B cell (primary cell): ENCODE data around the gene PFKM. TPM values are rescaled to one million over a fixed set of nuclear protein-coding genes. Genes with fewer than 3 reads are reported as not detected.

Source experiments
- ATAC-seq: fragments of 200-7000 bp; cut with Tn5 transposase; one replicate; pipeline ENCODE4 v1.10.0; 2021; ENCODE audit warnings: low read depth, mild to moderate bottlenecking, moderate number of reproducible peaks, moderate library complexity
- CTCF ChIA-PET: fragments of 350-600 bp; sonication (Branson Sonifier 250); formaldehyde crosslinking; loops from one replicate; lab custom pipeline; 2021; ENCODE audit warnings: antibody characterized with exemption, inconsistent platforms; lab: Charles Lee
- POLR2A ChIA-PET: fragments of 350-600 bp; sonication (Branson Sonifier 250); formaldehyde crosslinking; loops from one replicate; lab custom pipeline; 2021; ENCODE audit warnings: antibody characterized with exemption; lab: Charles Lee
- DNase-seq: peaks from one replicate; pipeline ENCODE4 v3.0.0; 2013
- H2AFZ ChIP-seq: 2 replicates; pipeline ENCODE4 v1.6.1; 2012; ENCODE audit warnings: mild to moderate bottlenecking, low read depth, low read length; ENCODE audit not compliant: insufficient read depth, poor library complexity, severe bottlenecking
- H3K27ac ChIP-seq, 2 donors: 1 replicate in 1 of 2; 2 replicates in 1 of 2; pipeline ENCODE4 v1.5.1; 2012 to 2013; ENCODE audit warnings: low read length in 2 of 2, mild to moderate bottlenecking in 2 of 2, moderate library complexity in 1 of 2
- H3K27me3 ChIP-seq, 4 experiments: fragments of 200-600 bp in 1 of 4; sonication (generic) in 1 of 4; replicated peaks in 1 of 4; 1 replicate in 2 of 4; 2 replicates in 2 of 4; pipeline versions ENCODE4 v1.6.1 to v1.7.0; 2013 to 2016; ENCODE audit warnings: low read length in 3 of 4, mild to moderate bottlenecking in 2 of 4, mixed read lengths in 1 of 4, moderate library complexity in 1 of 4; ENCODE audit not compliant: insufficient read depth in 4 of 4, control insufficient read depth in 3 of 4; ENCODE audit errors: control extremely low read depth in 1 of 4
- H3K36me3 ChIP-seq, 2 experiments: replicated peaks in 1 of 2; 1 replicate in 1 of 2; 2 replicates in 1 of 2; pipeline versions ENCODE4 v1.6.1 to v1.7.1; 2013; ENCODE audit warnings: low read length in 1 of 2; ENCODE audit not compliant: insufficient read depth in 2 of 2, control insufficient read depth in 1 of 2; ENCODE audit errors: control extremely low read depth in 1 of 2, extremely low read depth in 1 of 2
- H3K4me1 ChIP-seq, 2 donors: fragments of 200-600 bp in 1 of 2; sonication (generic) in 1 of 2; 1 replicate in 1 of 2; 2 replicates in 1 of 2; pipeline versions ENCODE4 v1.5.1 to v1.6.1; 2013 to 2017; ENCODE audit warnings: low read length in 2 of 2; ENCODE audit not compliant: control insufficient read depth in 2 of 2, insufficient read depth in 2 of 2
- H3K4me2 ChIP-seq: replicated peaks from 2 replicates; pipeline ENCODE3; 2012; ENCODE audit warnings: mild to moderate bottlenecking, low read depth, low read length; ENCODE audit not compliant: poor library complexity, severe bottlenecking
- H3K4me3 ChIP-seq, 5 experiments: fragments of 200-600 bp in 1 of 5; sonication (generic) in 1 of 5; 1 replicate in 3 of 5; 2 replicates in 2 of 5; pipeline versions ENCODE4 v1.5.1 to v1.7.0; 2011 to 2016; ENCODE audit warnings: low read length in 4 of 5, mild to moderate bottlenecking in 4 of 5, low read depth in 2 of 5, control low read depth in 1 of 5, moderate library complexity in 1 of 5; ENCODE audit not compliant: insufficient read depth in 1 of 5; ENCODE audit errors: control extremely low read depth in 1 of 5, extremely low read depth in 1 of 5
- H3K79me2 ChIP-seq: fragments of 200-600 bp; sonication (generic); one replicate; pipeline ENCODE4 v1.6.0; 2016; ENCODE audit warnings: low read length; ENCODE audit not compliant: control insufficient read depth, insufficient read depth
- H3K9ac ChIP-seq: fragments of 200-600 bp; sonication (generic); 2 replicates; pipeline ENCODE4 v1.6.1; 2017; ENCODE audit warnings: mild to moderate bottlenecking, low read length, moderate library complexity
- H3K9me3 ChIP-seq, 3 donors: one replicate each; pipeline versions ENCODE4 v1.6.1 to v1.7.1; 2013; ENCODE audit warnings: low read length in 2 of 3; ENCODE audit not compliant: control insufficient read depth in 2 of 3, insufficient read depth in 1 of 3; ENCODE audit errors: control extremely low read depth in 1 of 3
- H4K20me1 ChIP-seq: 2 replicates; pipeline ENCODE4 v1.6.0; 2012; ENCODE audit warnings: mild to moderate bottlenecking, low read length; ENCODE audit not compliant: insufficient read depth, control insufficient read depth, poor library complexity, severe bottlenecking
- H3K27ac Mint-ChIP-seq: one replicate; pipeline ENCODE4 v1.8.0; 2021; ENCODE audit warnings: mixed read lengths
- H3K27me3 Mint-ChIP-seq: one replicate; pipeline ENCODE4 v1.8.0; 2021; ENCODE audit warnings: mixed read lengths
- H3K4me1 Mint-ChIP-seq: one replicate; pipeline ENCODE4 v1.8.0; 2021; ENCODE audit warnings: mixed read lengths
- H3K4me3 Mint-ChIP-seq: one replicate; pipeline ENCODE4 v1.8.0; 2021; ENCODE audit warnings: mixed read lengths
- H3K9me3 Mint-ChIP-seq: one replicate; pipeline ENCODE4 v1.8.0; 2022; ENCODE audit warnings: mixed read lengths; ENCODE audit not compliant: insufficient read depth
- EZH2 ChIP-seq: IDR thresholded peaks from 2 replicates; pipeline ENCODE4 v1.6.1; 2012; ENCODE audit warnings: borderline replicate concordance, low read depth, mild to moderate bottlenecking, moderate library complexity, low read length; ENCODE audit not compliant: insufficient read depth, poor library complexity, severe bottlenecking
- WGBS: methylation state at CpG from one replicate; pipeline ENCODE4 v1.1.5; 2013; ENCODE audit warnings: missing lambda C conversion rate; ENCODE audit not compliant: insufficient coverage; 5-methylcytosine and 5-hydroxymethylcytosine counted together
- intact Hi-C: fragments of 100-400 bp; cut with micrococcal nuclease; formaldehyde crosslinking; loops from one replicate; pipeline ENCODE4 v1.10.0; 2022
- polyA plus RNA-seq: library from polyadenylated mRNA; depleted of rRNA; stranded (reverse); fragments of >200 nt; gene quantifications from 2 replicates; pipeline ENCODE4 v1.2.3, GENCODE V29; 2012
- total RNA-seq, 2 donors: library from RNA; stranded (reverse); fragments of 120-200 nt in 1 of 2; gene quantifications; 1 replicate in 1 of 2; 2 replicates in 1 of 2; pipeline versions ENCODE4 v1.2.3 to v1.2.4, GENCODE V29; 2013 to 2022
- TF ChIP-seq, protein P1 (sequence below): fragments of 200-600 bp; IDR thresholded peaks from one replicate; pipeline ENCODE4 v1.8.0; 2022; ENCODE audit warnings: antibody characterized with exemption, mild to moderate bottlenecking

Gene PFKM
- total and polyA plus RNA-seq, 2 donors (not counting 1 experiment from before 2014, with no cell fraction given) = 20.3 to 43.0 TPM

DNA sequence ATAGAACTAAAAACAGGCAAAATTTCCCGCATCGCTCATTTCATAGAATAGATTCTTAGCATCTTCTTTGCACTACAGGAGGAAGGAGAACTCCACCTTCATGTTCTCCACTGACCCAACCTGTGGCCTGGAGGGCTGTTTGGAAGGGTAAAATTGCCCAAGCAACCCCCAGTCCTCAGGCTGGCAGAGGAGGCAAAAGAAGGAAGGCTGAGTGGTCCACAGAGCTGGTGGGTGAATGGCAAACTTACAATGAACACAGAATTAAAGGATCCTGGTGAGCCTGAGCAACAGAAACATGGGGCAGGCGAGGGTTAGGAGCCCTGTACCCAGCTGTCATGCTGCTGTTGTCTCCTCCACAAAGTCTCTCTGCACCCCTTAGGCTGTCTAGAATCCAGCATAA lies 38.3 kb upstream of the PFKM start:
- intact Hi-C loops = no loop called here
- ChIA-PET CTCF (interaction anchor here (1.1 kb wide), 1 partner anchor 538 kb away, joined by 3 read pairs; no protein-coding TSS in a partner anchor), POLR2A (no interaction called here)
- H3K27me3 Mint-ChIP-seq = no peaks in the 10 kb centered on the region
- Histone ChIP-seq H3K36me3 (peaks cover 5 to 45% of the 10 kb centered on the region in 2 experiments), H3K27ac (no peak overlapping the region), H3K4me3 (no peak overlapping the region), H3K9me3 (no peaks in the 10 kb centered on the region), H3K79me2 (no peaks in the 10 kb centered on the region), H3K9ac (no peak overlapping the region), H3K27me3 (no peaks in the 10 kb centered on the region), H4K20me1 (no peaks in the 10 kb centered on the region), H2AFZ (no peak overlapping the region), H3K4me2 (no peak overlapping the region), H3K4me1 (peaks cover 0 to 9% of the 10 kb centered on the region in 2 donors)
- ATAC-seq = no peak
- H3K4me3 Mint-ChIP-seq = no peak overlapping the region
- H3K9me3 Mint-ChIP-seq = no peaks in the 10 kb centered on the region
- H3K4me1 Mint-ChIP-seq = peaks cover 5% of the 10 kb centered on the region
- H3K27ac Mint-ChIP-seq = no peak overlapping the region
- DNase-seq = no peak
- WGBS = 100% methylated on average over 1 of the region's 3 CpGs
- TF ChIP-seq, protein P1, sequence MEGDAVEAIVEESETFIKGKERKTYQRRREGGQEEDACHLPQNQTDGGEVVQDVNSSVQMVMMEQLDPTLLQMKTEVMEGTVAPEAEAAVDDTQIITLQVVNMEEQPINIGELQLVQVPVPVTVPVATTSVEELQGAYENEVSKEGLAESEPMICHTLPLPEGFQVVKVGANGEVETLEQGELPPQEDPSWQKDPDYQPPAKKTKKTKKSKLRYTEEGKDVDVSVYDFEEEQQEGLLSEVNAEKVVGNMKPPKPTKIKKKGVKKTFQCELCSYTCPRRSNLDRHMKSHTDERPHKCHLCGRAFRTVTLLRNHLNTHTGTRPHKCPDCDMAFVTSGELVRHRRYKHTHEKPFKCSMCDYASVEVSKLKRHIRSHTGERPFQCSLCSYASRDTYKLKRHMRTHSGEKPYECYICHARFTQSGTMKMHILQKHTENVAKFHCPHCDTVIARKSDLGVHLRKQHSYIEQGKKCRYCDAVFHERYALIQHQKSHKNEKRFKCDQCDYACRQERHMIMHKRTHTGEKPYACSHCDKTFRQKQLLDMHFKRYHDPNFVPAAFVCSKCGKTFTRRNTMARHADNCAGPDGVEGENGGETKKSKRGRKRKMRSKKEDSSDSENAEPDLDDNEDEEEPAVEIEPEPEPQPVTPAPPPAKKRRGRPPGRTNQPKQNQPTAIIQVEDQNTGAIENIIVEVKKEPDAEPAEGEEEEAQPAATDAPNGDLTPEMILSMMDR = no peak
- no peak for TF ChIP-seq EZH2

DNA sequence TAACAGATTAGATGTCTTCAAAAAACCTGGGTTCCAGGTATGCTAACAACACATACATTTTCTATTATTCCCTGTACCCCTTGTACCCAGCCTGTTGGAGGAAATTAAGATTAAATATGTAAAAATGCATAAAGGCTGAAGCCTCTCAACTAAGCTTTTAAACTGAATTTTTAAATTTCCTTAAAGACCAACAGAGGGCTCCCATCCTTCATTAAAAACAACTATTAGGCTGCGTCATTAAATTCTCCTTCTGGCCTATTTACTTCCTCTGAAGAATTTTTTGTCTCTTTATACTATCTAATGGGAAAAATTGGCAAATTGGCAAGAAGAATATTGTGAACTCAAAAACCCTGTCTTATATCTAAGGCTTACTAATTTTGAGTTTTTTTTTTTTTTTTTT lies 35.1 kb upstream of the PFKM start:
- Histone ChIP-seq H2AFZ (no peak overlapping the region), H3K4me1 (peaks cover 0 to 9% of the 10 kb centered on the region in 2 donors), H3K4me2 (no peak overlapping the region), H3K9ac (no peak overlapping the region), H3K4me3 (no peak overlapping the region), H3K36me3 (peaks cover 0 to 60% of the 10 kb centered on the region in 2 experiments), H3K79me2 (no peaks in the 10 kb centered on the region), H4K20me1 (no peaks in the 10 kb centered on the region), H3K9me3 (no peaks in the 10 kb centered on the region), H3K27ac (no peak overlapping the region), H3K27me3 (no peaks in the 10 kb centered on the region)
- TF ChIP-seq, protein P1 = peak; percentile 35
- no peak for TF ChIP-seq EZH2
- DNase-seq = peak; percentile 26
- ChIA-PET CTCF (interaction anchor here (0.6 to 3.4 kb wide), 14 partner anchors 18 to 536 kb away, joined by 3 to 28 read pairs (median 4); partner anchors contain the start of gene ASB8), POLR2A (no interaction called here)
- Mint-ChIP-seq H3K4me3 (no peak overlapping the region), H3K27me3 (no peaks in the 10 kb centered on the region), H3K27ac (no peak overlapping the region), H3K9me3 (no peaks in the 10 kb centered on the region), H3K4me1 (peaks cover 5% of the 10 kb centered on the region)
- no CpG with 5 or more reads among the region's 1 CpG for WGBS
- intact Hi-C loops = loop anchor here (1.0 kb wide), 1 partner anchor 81 kb away; no protein-coding TSS in a partner anchor
- ATAC-seq = no peak
